Cardiac fibroblast (primary cell): ENCODE results near the gene CAMK1.

Experiments
- DNase-seq, 2 donors: peaks; one replicate each; pipeline versions ENCODE4 v3.0.0 to v3.0.0-alpha.2; 2010; ENCODE audit warnings: low read depth in 2 of 2
- H3K4me3 ChIP-seq, 2 donors: replicated peaks in 1 of 2; 1 replicate in 1 of 2; 2 replicates in 1 of 2; pipeline ENCODE4 v1.5.1; 2011; ENCODE audit warnings: low read depth in 2 of 2, low read length in 2 of 2, mild to moderate bottlenecking in 2 of 2, moderate library complexity in 1 of 2
- TF ChIP-seq, protein P1 (sequence below): IDR thresholded peaks from one replicate; pipeline ENCODE4 v1.5.1; 2011; ENCODE audit warnings: low read depth, mild to moderate bottlenecking, low read length, inconsistent platforms

The CAMK1 gene

DNA sequence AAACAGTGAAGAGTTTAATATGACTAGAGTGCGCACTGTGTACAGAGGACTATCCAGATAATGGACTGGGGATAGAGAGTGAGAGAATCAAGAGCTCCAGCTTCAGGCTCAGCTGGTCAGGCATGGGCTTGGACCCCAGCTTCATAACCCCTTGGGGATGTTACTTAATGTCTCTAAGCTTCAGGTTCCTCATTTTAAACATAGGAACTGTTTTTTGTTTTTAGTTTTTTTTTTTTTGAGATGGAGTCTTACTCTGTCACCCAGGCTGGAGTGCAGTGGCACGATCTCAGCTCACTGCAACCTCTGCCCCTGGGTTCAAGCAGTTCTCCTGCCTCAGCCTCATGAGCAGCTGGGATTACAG, 48.1 kb downstream of the CAMK1 start:
- H3K4me3 ChIP-seq, result no peak overlapping the region
- TF ChIP-seq, protein P1, sequence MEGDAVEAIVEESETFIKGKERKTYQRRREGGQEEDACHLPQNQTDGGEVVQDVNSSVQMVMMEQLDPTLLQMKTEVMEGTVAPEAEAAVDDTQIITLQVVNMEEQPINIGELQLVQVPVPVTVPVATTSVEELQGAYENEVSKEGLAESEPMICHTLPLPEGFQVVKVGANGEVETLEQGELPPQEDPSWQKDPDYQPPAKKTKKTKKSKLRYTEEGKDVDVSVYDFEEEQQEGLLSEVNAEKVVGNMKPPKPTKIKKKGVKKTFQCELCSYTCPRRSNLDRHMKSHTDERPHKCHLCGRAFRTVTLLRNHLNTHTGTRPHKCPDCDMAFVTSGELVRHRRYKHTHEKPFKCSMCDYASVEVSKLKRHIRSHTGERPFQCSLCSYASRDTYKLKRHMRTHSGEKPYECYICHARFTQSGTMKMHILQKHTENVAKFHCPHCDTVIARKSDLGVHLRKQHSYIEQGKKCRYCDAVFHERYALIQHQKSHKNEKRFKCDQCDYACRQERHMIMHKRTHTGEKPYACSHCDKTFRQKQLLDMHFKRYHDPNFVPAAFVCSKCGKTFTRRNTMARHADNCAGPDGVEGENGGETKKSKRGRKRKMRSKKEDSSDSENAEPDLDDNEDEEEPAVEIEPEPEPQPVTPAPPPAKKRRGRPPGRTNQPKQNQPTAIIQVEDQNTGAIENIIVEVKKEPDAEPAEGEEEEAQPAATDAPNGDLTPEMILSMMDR, result no peak
- no peak for DNase-seq

DNA sequence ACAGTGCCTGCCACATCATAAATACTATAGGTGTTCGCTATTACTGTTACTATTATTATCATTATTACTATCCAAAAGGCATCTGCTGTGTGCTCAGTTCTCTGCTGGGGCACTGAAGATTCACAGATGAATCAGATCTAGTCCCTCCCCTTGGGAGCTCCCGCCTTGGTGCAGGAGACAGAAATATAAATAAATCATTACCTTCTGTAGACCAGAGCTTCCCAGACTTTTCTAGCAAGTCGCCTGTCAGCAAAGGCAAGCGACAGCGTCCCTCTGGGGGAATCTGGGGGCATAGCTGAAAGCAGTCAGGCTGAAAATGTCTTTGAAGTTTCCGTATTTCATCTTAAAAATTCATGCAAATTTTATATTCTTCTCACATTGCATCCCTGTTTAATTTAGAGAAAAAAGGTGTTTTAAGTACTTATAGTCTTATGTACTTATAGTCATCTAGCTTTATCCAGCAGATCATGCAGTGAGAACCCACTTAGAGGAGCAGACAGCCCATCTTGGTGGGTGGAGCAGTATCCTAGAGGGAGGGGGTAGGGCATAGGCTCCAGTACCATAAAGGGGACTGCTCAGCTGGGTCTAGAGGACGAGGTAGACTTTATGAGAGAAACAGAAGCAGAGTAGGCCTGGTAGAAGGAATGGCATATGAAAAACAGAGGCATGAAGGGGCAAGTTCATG, 48.6 kb downstream of the CAMK1 start:
- TF ChIP-seq, protein P1, result no peak
- H3K4me3 ChIP-seq, result no peak overlapping the region
- peak in 1 of 2 donors; percentile 17 for DNase-seq

DNA sequence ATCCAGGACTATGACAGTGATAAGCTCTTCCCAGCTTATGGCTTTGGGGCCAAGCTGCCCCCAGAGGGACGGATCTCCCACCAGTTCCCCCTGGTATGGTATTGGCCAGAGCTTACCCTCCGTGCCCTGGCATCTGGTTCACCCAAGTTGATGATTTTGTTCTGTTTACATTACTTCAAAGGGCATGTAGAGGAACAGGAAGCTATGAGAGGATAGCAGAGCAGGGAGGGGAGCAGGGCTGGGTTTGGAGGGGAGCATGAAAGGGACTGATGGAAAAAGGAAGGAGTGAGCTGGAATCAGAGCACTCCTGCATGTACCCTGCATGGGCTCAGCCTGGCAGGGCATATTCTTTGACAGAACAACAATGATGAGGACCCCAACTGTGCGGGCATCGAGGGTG, 51.6 kb downstream of the CAMK1 start:
- H3K4me3 ChIP-seq, result no peak overlapping the region
- DNase-seq, result no peak
- TF ChIP-seq, protein P1, result no peak

DNA sequence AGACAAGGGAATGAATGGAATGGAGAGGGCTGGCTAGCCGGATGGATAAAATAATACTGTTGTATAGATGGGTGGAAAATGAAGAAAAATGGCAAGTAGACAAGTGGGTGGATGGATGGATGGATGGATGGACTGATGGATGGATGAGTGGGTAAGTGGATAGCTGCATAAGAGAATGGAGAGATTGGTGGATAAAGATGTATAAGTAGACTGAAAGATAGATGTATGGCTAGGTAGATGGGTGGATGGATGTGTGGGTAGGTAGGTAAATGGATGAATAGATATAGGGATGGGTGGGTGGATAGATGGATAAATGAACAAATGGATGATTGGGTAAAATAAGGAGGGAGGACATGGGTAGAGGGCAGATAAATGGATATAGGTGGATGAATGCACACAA, 52.2 kb downstream of the CAMK1 start:
- TF ChIP-seq, protein P1, result no peak
- H3K4me3 ChIP-seq, result no peak overlapping the region
- no peak for DNase-seq

DNA sequence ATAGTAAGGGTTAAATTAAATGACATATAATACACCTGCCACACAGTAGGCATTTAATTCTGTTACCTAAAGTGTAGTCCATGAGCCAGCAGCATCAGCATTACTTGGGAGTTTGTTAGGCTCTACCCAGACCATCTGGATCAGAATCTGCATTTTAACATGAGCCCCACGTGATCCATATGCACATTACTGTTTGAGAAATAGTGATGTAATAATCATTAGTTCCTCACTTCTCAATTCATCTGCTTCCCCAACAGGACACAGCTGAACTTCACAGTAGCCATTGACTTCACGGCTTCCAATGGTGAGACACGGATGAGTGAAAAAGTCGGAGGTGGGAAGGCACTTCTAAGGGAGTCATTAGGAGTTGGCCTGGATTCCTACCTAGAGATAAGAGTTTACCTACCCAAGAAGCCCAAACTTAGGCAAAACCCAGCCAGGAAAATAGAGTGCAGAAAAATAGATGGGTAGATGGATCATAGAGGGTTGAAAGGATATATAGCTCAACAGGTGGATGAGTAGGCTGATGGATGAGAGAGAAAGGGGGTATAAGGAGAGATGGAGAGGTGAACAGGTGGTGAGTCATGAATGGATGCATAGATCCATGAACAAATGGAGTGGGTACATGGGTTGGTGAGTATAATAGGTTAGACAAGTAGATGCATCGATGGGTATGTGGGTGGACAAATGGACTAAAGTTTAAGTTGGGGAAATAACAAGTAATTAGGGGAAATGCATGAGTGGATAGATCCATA, 52.8 kb downstream of the CAMK1 start:
- no peak overlapping the region for H3K4me3 ChIP-seq

DNA sequence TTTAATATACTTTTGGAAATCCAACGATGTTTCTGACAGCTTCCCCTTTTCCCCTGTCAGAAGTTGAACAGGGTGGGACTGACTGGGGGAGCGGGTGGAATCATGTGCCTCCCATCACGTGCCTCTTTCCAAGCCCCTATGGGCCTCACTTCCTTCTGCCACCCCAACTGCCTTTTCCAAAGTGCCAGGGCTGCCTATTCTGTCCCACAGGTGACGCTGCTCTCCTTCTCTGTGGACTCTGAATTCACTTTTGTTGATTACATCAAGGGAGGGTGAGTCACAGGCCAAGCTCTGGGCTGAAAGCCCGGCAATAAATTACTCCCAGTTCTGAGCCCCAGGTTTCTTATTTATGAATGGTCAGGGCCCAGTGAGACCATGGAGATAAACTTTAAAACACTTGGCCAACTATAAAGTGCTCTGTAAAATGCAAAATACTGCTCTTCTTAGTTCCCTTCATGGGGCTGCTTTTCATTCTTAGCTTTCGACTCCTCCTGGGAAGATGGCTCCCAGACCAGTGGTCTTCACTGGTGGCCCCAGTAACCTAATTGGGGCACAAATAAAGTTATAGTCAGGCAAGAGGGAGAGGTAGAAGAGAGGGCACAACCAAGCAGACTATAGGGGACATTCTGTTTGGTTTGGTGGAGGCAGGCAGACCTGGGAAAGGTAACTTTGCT, 53.8 kb downstream of the CAMK1 start:
- DNase-seq, result peak; percentile 93
- TF ChIP-seq, protein P1, result peak; percentile 97
- H3K4me3 ChIP-seq, result no peak overlapping the region

More for the DNA sequence above, 52.8 kb downstream of the CAMK1 start:
- TF ChIP-seq, protein P1, result no peak
- DNase-seq, result no peak
